ENCODE results near the gene ZNF26.

ZNF26 gene

GRCh38 chr12:133063556-133063955, 77.4 kb downstream of the ZNF26 start:
- peak; percentile 23 for DNase-seq (ENCODE audit: low spot score)

GRCh38 chr12:133073836-133074235, 87.7 kb downstream of the ZNF26 start:
- no peak for DNase-seq (ENCODE audit: low spot score)

Data from RKO (cell line).